Measurements from ENCODE around the gene EVI5. TPM values are rescaled to one million over a fixed set of nuclear protein-coding genes. Genes with fewer than 3 reads are reported as not detected.

Gene EVI5
- total RNA-seq, 1 experiment from 2014 or later, result 33.9 TPM

DNA sequence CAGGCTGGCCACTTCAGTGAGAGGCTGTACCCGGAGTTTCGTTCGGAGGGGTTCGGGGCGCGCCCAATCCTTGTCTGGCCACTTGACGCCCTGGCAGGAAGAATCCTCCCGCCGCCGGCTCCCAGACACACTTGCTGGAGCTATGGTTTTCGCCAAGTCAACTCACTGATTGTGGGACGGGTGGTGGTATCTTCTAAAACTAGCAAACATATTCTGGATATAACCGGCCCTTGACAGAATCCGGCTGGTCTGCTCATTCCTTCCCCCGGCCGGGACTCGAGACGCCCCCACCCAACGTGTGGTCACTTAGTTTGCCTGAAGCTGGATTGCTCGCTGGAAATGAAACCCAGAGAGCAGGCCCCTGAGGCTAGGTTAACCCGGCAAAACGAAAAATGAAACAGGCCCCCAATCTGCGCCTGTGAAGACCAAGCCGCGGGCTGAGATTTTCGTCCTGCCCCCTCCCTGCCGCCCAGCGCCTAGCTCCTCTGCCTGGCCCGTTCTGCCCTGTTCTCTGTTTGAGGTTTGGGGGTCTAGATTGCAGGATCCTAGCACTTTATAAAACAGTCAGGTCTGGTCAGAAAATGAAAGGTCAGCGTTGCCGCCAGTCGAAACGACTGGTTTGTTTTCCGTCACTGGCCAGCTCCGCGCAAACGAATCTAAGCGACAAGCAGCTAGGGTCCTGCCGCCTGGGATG lies 302.8 kb downstream of the EVI5 start:
- BruUV-seq (replicated peaks), result no TSS peak
- Mint-ChIP-seq H3K36me3 (ENCODE audit: insufficient read depth, unreplicated experiment) (peaks cover 51% of the 10 kb centered on the region), H3K27me3 (ENCODE audit: unreplicated experiment) (peaks cover 92% of the 10 kb centered on the region), H3K4me1 (ENCODE audit: low read depth, unreplicated experiment) (peaks cover 20% of the 10 kb centered on the region), H3K4me3 (ENCODE audit: low read depth, unreplicated experiment) (peak overlapping the region; percentile 75), H3K27ac (ENCODE audit: unreplicated experiment) (no peak overlapping the region), H3K9me3 (ENCODE audit: low read depth, unreplicated experiment) (no peaks in the 10 kb centered on the region)
- CTCF ChIA-PET, result interaction anchor here (0.5 to 0.6 kb wide), 3 partner anchors 169 to 931 kb away, joined by 3 read pairs; no protein-coding TSS in a partner anchor
- peak; percentile 23 for DNase-seq
- intact Hi-C loops (cut with micrococcal nuclease; ENCODE audit: unreplicated experiment), result loop anchor here (10.0 kb wide), 1 partner anchor 103 kb away; no protein-coding TSS in a partner anchor
- no peak for TF ChIP-seq CTCF (IDR thresholded peaks at IDR 0.05; ENCODE audit: unreplicated experiment)

- Mint-ChIP-seq H3K27ac (ENCODE audit: unreplicated experiment) (no peak overlapping the region), H3K9me3 (ENCODE audit: low read depth, unreplicated experiment) (no peaks in the 10 kb centered on the region), H3K4me1 (ENCODE audit: low read depth, unreplicated experiment) (peaks cover 20% of the 10 kb centered on the region), H3K4me3 (ENCODE audit: low read depth, unreplicated experiment) (peak overlapping the region; percentile 75), H3K36me3 (ENCODE audit: insufficient read depth, unreplicated experiment) (peaks cover 50% of the 10 kb centered on the region), H3K27me3 (ENCODE audit: unreplicated experiment) (peaks cover 95% of the 10 kb centered on the region)
- no TSS peak for BruUV-seq (replicated peaks)
- CTCF ChIA-PET, result interaction anchor here (0.5 to 0.6 kb wide), 2 partner anchors 169 to 932 kb away, joined by 3 read pairs; no protein-coding TSS in a partner anchor
- DNase-seq, result no peak
- no peak for TF ChIP-seq CTCF (IDR thresholded peaks at IDR 0.05; ENCODE audit: unreplicated experiment)
- intact Hi-C loops (cut with micrococcal nuclease; ENCODE audit: unreplicated experiment), result loop anchor here (10.0 kb wide), 1 partner anchor 103 kb away; no protein-coding TSS in a partner anchor
These were observed 303.3 kb downstream of the EVI5 start for GRCh38 chr1:92481599-92481925.

DNA sequence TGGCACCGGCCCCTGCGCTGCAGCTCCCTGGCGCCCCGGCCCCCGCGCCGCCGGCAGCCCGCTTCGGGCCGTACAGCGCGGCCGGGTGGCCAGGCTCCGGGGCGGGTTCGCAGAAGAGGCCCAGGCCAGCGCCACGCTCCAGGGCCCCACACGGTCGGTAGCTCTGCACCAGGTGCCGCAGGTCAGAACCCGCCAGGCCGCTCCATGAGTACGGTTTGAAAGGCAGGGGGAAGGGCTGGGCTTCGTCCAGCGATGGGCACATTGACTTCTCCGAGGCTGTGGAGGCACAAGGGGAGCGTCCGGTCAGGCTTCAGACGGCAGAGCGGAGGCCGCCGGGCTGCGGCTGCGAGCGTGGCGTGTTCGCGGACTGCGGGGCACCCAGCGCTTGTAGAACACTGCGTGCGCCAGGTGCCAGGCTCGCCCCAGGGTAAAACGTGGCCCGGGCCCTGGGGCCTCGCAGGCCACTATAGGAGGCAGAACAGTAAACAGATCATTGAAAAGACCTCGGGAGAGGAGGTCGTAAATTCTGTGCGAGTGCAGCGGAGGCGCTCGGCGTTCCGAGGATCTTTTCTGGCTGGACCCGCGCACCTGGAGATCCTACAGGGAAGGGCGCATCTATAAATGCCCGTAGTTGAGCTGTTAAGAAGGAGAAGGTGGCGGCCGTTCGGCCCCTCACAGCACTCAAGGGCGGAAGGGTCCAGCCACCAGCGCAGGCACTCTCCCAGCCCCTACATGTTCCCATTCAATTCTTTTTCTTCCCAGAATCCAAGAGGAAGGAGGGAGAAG lies 303.9 kb downstream of the EVI5 start:
- H3K36me3 Mint-ChIP-seq (ENCODE audit: insufficient read depth, unreplicated experiment), result peaks cover 45% of the 10 kb centered on the region
- intact Hi-C loops (cut with micrococcal nuclease; ENCODE audit: unreplicated experiment), result loop anchor here (10.0 kb wide), 1 partner anchor 104 kb away; no protein-coding TSS in a partner anchor
- TF ChIP-seq CTCF (IDR thresholded peaks at IDR 0.05; ENCODE audit: unreplicated experiment), result no peak
- H3K4me1 Mint-ChIP-seq (ENCODE audit: low read depth, unreplicated experiment), result peaks cover 20% of the 10 kb centered on the region
- H3K27me3 Mint-ChIP-seq (ENCODE audit: unreplicated experiment), result peaks cover 95% of the 10 kb centered on the region
- no peaks in the 10 kb centered on the region for H3K9me3 Mint-ChIP-seq (ENCODE audit: low read depth, unreplicated experiment)
- no peak overlapping the region for H3K27ac Mint-ChIP-seq (ENCODE audit: unreplicated experiment)
- peak; percentile 9 for DNase-seq
- CTCF ChIA-PET, result interaction anchor here (1.2 kb wide), 1 partner anchor 23 kb away, joined by 3 read pairs; no protein-coding TSS in a partner anchor
- peak overlapping the region; percentile 75 for H3K4me3 Mint-ChIP-seq (ENCODE audit: low read depth, unreplicated experiment)
- BruUV-seq (replicated peaks), result no TSS peak

DNA sequence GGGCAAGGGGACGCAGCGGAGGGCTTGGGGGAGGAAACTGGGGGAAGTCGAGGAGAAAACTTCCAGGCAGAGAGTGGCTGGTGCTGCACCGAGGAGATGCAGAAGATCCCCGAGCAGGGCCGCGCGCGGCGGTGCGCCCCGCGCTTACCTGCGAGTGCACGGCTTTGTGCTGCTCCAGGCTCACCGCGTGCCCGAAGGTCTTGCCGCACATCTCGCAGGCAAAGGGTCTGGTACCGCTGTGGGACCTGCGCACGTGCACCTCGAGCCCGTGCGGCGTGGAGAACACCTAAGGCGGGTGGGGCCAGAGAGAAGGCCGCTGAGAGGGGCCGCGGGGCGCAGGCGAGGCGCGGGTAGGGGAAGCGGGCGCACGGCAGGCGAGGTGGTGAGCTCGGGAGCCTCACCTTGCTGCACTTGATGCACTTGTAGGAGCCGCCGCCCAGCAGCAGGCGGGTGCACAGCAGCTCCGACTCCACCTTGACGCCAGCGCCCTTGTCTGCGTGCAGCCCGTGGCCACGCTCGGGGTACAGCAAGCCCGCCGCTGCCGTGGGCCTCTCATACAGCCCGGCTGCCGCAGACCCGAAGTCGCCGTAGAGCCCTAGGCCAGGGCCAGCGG lies 304.6 kb downstream of the EVI5 start:
- no peak overlapping the region for H3K27ac Mint-ChIP-seq (ENCODE audit: unreplicated experiment)
- intact Hi-C loops (cut with micrococcal nuclease; ENCODE audit: unreplicated experiment), result loop anchor here (10.0 kb wide), 1 partner anchor 104 kb away; no protein-coding TSS in a partner anchor
- BruUV-seq (replicated peaks), result no TSS peak
- TF ChIP-seq CTCF (IDR thresholded peaks at IDR 0.05; ENCODE audit: unreplicated experiment), result no peak
- CTCF ChIA-PET, result interaction anchor here (1.2 kb wide), 1 partner anchor 24 kb away, joined by 3 read pairs; no protein-coding TSS in a partner anchor
- H3K4me1 Mint-ChIP-seq (ENCODE audit: low read depth, unreplicated experiment), result peaks cover 20% of the 10 kb centered on the region
- H3K36me3 Mint-ChIP-seq (ENCODE audit: insufficient read depth, unreplicated experiment), result peaks cover 38% of the 10 kb centered on the region
- H3K9me3 Mint-ChIP-seq (ENCODE audit: low read depth, unreplicated experiment), result no peaks in the 10 kb centered on the region
- DNase-seq, result no peak
- peaks cover 93% of the 10 kb centered on the region for H3K27me3 Mint-ChIP-seq (ENCODE audit: unreplicated experiment)
- peak overlapping the region; percentile 75 for H3K4me3 Mint-ChIP-seq (ENCODE audit: low read depth, unreplicated experiment)

All from Calu3 (cell line).